Liver (tissue), 9 donors: Measurements from ENCODE around the gene STX16. TPM values are rescaled to one million over a fixed set of nuclear protein-coding genes. Genes with fewer than 3 reads are reported as not detected.
A peak's percentile ranks its signal among the peaks of the same experiment; 100 is the strongest.

Source experiments
- DNase-seq: peaks from one replicate; pipeline ENCODE4 v3.0.0-alpha.2; 2017; ENCODE audit warnings: low spot score
- H3K27ac ChIP-seq, 2 donors: one replicate each; pipeline ENCODE4 v1.7.0; 2013; ENCODE audit warnings: inconsistent platforms in 2 of 2, low read length in 2 of 2, control low read depth in 1 of 2, low read depth in 1 of 2, mild to moderate bottlenecking in 1 of 2
- H3K27me3 ChIP-seq, 4 donors: one replicate each; pipeline versions ENCODE4 v1.6.1 to v1.7.0; 2013; ENCODE audit warnings: low read length in 3 of 4, inconsistent platforms in 1 of 4, mild to moderate bottlenecking in 1 of 4, moderate library complexity in 1 of 4; ENCODE audit not compliant: control insufficient read depth in 4 of 4, insufficient read depth in 4 of 4
- H3K36me3 ChIP-seq, 4 donors: one replicate each; pipeline versions ENCODE4 v1.6.1 to v1.7.0; 2013; ENCODE audit warnings: low read length in 3 of 4, mild to moderate bottlenecking in 3 of 4, low read depth in 1 of 4, moderate library complexity in 1 of 4; ENCODE audit not compliant: control insufficient read depth in 4 of 4, insufficient read depth in 3 of 4
- H3K4me1 ChIP-seq, 4 donors: one replicate each; pipeline versions ENCODE4 v1.6.1 to v1.7.0; 2013; ENCODE audit warnings: low read length in 3 of 4, mild to moderate bottlenecking in 3 of 4, moderate library complexity in 1 of 4; ENCODE audit not compliant: control insufficient read depth in 4 of 4, insufficient read depth in 4 of 4
- H3K4me3 ChIP-seq, 3 donors: one replicate each; pipeline versions ENCODE4 v1.6.1 to v1.7.0; 2013; ENCODE audit warnings: low read length in 3 of 3, control low read depth in 1 of 3, low read depth in 1 of 3, mild to moderate bottlenecking in 1 of 3
- H3K9ac ChIP-seq, 2 donors: one replicate each; pipeline ENCODE4 v1.7.0; 2013; ENCODE audit warnings: low read length in 2 of 2, mild to moderate bottlenecking in 2 of 2, moderate library complexity in 2 of 2, control low read depth in 1 of 2, low read depth in 1 of 2
- H3K9me3 ChIP-seq, 4 donors: one replicate each; pipeline versions ENCODE4 v1.6.1 to v1.7.0; 2013; ENCODE audit warnings: low read length in 3 of 4; ENCODE audit not compliant: control insufficient read depth in 4 of 4
- FOXA1 ChIP-seq: IDR thresholded peaks from 2 replicates; pipeline ENCODE4 v1.6.1; 2016; ENCODE audit warnings: antibody characterized with exemption
- HNF4G ChIP-seq: IDR thresholded peaks from 2 replicates; pipeline ENCODE4 v1.6.1; 2016; ENCODE audit warnings: antibody characterized with exemption
- NR2F2 ChIP-seq: IDR thresholded peaks from 2 replicates; pipeline ENCODE4 v1.6.1; 2016; ENCODE audit warnings: antibody characterized with exemption
- RAD21 ChIP-seq, 2 donors: IDR thresholded peaks; 2 replicates each; pipeline ENCODE4 v1.6.1; 2016; ENCODE audit warnings: antibody characterized with exemption in 2 of 2, mild to moderate bottlenecking in 2 of 2
- REST ChIP-seq: IDR thresholded peaks from 2 replicates; pipeline ENCODE4 v1.6.1; 2016; ENCODE audit warnings: antibody characterized with exemption, mild to moderate bottlenecking
- SP1 ChIP-seq: IDR thresholded peaks from 2 replicates; pipeline ENCODE4 v1.6.1; 2018; ENCODE audit warnings: antibody characterized with exemption, mild to moderate bottlenecking
- TAF1 ChIP-seq: conservative IDR thresholded peaks from 2 replicates; pipeline ENCODE4 v1.6.1; 2016; ENCODE audit warnings: antibody characterized with exemption, mild to moderate bottlenecking
- YY1 ChIP-seq: IDR thresholded peaks from 2 replicates; pipeline ENCODE4 v1.6.1; 2016; ENCODE audit warnings: antibody characterized with exemption, mild to moderate bottlenecking
- WGBS: extraction: QIAGEN DNeasy Blood & Tissue Kit; methylation state at CpG from one replicate; pipeline ENCODE4 v1.1.7; 2013; 5-methylcytosine and 5-hydroxymethylcytosine counted together
- polyA plus RNA-seq, 2 donors: library from polyadenylated mRNA; stranded (reverse) in 1 of 2; unstranded in 1 of 2; fragments of 200-250 nt in 1 of 2; fragments of >200 nt in 1 of 2; fragmentation: Nextera tagmentation in 1 of 2; extraction: Ambion mirVana in 1 of 2; gene quantifications; one replicate each; pipeline versions ENCODE4 v1.2.1 to v1.2.3, GENCODE V29; 2013 to 2015
- total RNA-seq, 2 donors: library from RNA; depleted of rRNA; stranded (reverse); fragments of >200 nt; gene quantifications; one replicate each; pipeline ENCODE4 v1.2.3, GENCODE V29; 2014
- donor health status: healthy.
- donor health status: healthy.
- donor health status: healthy.
- donor health status: healthy.
- donor health status: healthy.

The STX16 gene
- total and polyA plus RNA-seq, 4 donors: 8.5 to 32.5 (median 16.6) TPM

- DNase-seq: no peak
- peaks cover 2 to 10% (median 2%) of the 10 kb centered on the region in 4 donors for H3K36me3 ChIP-seq
- 79% methylated on average over 4 of the region's 4 CpGs for WGBS
Observed at GRCh38 chr20:58709703-58710039, 58.6 kb downstream of the STX16 start.

DNA sequence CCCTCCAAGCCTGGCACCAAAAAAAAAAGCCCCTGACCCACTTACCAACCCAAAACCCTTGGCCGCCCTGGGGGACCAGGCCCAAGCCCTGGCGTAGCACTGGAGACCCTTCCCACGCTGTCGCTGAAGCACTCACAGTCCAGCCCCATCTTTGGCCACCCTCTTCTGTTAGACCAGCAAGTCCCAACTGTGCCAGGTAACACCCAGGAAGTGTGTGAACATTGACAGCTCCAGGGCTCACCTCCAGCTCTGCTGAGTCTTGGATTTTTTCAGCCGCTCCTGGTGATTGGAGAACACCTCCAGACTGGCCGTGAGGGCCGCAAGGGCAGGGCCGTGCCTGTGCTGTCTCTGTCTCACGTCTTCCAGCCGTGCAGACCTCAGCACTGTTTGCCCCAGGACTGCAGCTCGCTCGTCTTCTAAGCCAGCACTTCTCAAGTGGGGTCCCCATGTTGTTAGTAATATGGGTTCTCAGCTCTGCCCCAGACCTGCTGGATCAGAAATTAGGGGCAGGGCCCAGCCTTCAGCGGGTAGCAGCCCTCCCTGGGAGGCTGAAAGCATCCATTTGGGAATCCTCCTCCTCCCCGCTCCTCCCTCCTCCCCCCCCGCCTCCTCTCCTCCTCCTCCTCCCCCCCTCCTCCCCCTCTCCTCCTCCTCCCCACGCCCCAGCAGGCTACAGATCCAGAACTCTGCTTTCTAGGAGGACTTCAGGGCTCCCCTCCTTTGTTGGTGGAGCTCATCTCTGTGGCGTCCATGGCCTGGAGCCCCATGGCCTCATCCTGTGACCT is 59.6 kb downstream of the STX16 start:
- Histone ChIP-seq H3K27ac (no peak overlapping the region), H3K9ac (no peak overlapping the region), H3K4me1 (no peaks in the 10 kb centered on the region), H3K36me3 (peaks cover 2 to 4% (median 3%) of the 10 kb centered on the region in 4 donors), H3K27me3 (no peaks in the 10 kb centered on the region), H3K9me3 (no peaks in the 10 kb centered on the region), H3K4me3 (no peak overlapping the region)
- TF ChIP-seq HNF4G (no peak), REST (no peak), TAF1 (no peak), NR2F2 (no peak)
- WGBS: 93% methylated on average over 17 of the region's 17 CpGs
- DNase-seq: peak; percentile 27

More at GRCh38 chr20:58709703-58710039, 58.6 kb downstream of the STX16 start:
- Histone ChIP-seq H3K4me1 (no peaks in the 10 kb centered on the region), H3K27ac (no peak overlapping the region), H3K4me3 (no peak overlapping the region), H3K9ac (no peak overlapping the region), H3K9me3 (no peaks in the 10 kb centered on the region), H3K27me3 (no peaks in the 10 kb centered on the region)
- no peak for TF ChIP-seq SP1
- no peak for TF ChIP-seq TAF1

DNA sequence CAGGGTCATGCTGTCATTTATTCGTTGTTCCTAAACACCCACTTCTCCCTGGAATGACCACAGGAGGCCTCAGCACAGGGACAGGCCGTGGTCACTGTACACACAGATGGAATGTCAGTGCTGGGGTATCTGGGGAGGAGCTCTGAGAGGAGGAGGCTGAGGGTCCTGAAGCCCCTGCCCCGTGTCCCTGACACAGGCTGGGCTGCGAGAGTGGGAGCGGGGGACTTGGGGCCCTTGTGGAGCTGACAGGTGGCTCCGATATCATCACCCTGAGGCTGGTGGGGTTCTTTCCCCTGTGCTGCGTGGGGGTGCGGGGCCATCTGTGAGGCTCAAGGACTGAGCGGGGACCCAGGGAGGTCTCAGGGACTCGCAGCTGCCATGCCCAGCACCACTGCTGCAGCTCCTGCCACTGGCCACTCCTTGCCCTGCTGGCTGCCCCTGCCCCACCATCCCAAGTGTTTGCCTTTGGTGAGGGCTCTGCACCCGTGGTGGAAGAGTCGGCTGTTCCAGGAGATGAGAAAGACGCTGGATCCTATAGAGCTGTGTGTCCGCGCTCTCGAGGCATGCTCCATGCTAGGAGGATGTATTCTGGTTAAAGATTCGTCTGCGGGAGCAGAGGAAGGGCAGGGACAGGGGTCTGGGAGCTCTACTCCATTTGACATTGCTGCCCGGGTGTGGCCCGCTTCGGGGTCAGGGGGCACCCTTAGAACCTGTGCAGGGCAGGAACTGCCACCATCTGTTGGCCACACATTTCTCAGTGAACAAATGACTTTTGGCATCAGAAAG is 60.4 kb downstream of the STX16 start:
- no peaks in the 10 kb centered on the region for H3K9me3 ChIP-seq
- TF ChIP-seq YY1: no peak
- TF ChIP-seq RAD21 (IDR thresholded peaks at IDR 0.05): no peak
- no peak for TF ChIP-seq FOXA1
- no peak overlapping the region for H3K27ac ChIP-seq
- H3K4me3 ChIP-seq: no peak overlapping the region
- H3K27me3 ChIP-seq: no peaks in the 10 kb centered on the region
- H3K9ac ChIP-seq: no peak overlapping the region
- DNase-seq: peak; percentile 33
- 92% methylated on average over 21 of the region's 21 CpGs for WGBS
- peaks cover 2 to 4% (median 2%) of the 10 kb centered on the region in 4 donors for H3K36me3 ChIP-seq
- H3K4me1 ChIP-seq: no peaks in the 10 kb centered on the region
